Left ventricle myocardium superior (tissue), 1 donor: Measurements from ENCODE around the gene EIF3A. TPM values are rescaled to one million over a fixed set of nuclear protein-coding genes. Genes with fewer than 3 reads are reported as not detected.
"Not testable (repeated sequence)": the region's sequence is repeated elsewhere in the genome, so short reads cannot be mapped to it uniquely, and the experiment has no call there.

Experiments used
- ATAC-seq: fragments of 200-7000 bp; cut with Tn5 transposase; one replicate; pipeline ENCODE4 v1.9.1; 2020; ENCODE audit warnings: mild to moderate bottlenecking, moderate library complexity
- DNase-seq: peaks from one replicate; pipeline ENCODE4 v3.0.0-alpha.2; 2020
- intact Hi-C: fragments of 100-400 bp; cut with micrococcal nuclease; formaldehyde crosslinking; loops from one replicate; pipeline ENCODE4 v1.11.0; 2022
- total RNA-seq: library from RNA; stranded (reverse); fragmentation: NEBNext Ultra II Directional; extraction: Animal tissue kit (Norgen Biotek cat#: 25700); gene quantifications from one replicate; pipeline ENCODE4 v1.2.1, GENCODE V29; 2021
- donor health status: DM: no; HTN: yes; CAD: no; lungs with severe emphysema.

EIF3A gene
- total RNA-seq, 1 donor from 2014 or later, result 106 TPM

DNA sequence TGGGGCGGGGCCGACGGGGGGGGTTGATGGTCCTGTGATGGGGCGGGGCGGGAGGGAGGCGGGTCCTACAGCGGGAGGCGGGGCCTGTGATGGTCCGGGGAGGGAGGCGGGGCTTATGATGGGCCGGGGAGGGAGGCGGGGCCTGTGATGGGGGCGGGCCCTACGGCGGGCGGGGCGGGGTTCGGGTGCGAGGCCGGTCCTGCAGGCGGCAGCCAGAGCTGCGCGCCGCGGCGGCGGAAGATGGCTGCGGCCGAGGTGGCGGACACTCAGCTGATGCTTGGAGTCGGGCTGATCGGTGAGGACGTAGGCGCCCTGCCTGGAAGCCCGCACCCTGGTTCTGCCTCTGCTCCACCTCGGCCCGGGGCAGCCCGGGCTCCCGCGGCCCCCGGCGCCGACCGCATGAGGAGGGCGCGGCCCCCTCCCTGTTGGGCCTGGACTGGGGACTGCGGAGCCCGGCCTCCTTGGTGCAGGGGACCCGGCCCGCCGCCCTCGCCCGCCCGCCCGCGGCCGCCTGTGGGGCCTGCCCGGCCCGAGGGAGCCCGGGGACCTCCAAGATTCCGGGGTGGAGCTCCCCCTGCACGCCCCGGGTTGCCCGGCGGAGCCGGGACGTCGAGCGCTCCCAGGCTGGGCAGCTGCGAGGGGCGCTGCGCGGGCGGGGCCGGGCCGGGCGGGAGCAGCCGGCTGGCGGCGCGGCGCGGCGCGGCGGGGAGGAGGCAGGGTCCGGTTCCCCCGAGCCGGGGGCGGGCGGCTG is 23.5 kb upstream of the EIF3A start, which contains the start of gene DENND10:
Gene DENND10 (plus strand): TSS at position 211 of the 751 bp plus-strand sequence. CDS start 30 bp downstream, at position 241.
- DNase-seq, result peak; percentile 89
- ATAC-seq, result peak; percentile 97
- intact Hi-C loops, result no loop called here

- DNase-seq (no peak), ATAC-seq (no peak)
- intact Hi-C loops, result no loop called here
Measured at GRCh38 chr10:119103241-119103902, 22.8 kb upstream of the EIF3A start.

- intact Hi-C loops, result no loop called here
- ATAC-seq, result no peak
- no peak for DNase-seq
Measured at GRCh38 chr10:119101366-119102098, 20.9 kb upstream of the EIF3A start.

DNA sequence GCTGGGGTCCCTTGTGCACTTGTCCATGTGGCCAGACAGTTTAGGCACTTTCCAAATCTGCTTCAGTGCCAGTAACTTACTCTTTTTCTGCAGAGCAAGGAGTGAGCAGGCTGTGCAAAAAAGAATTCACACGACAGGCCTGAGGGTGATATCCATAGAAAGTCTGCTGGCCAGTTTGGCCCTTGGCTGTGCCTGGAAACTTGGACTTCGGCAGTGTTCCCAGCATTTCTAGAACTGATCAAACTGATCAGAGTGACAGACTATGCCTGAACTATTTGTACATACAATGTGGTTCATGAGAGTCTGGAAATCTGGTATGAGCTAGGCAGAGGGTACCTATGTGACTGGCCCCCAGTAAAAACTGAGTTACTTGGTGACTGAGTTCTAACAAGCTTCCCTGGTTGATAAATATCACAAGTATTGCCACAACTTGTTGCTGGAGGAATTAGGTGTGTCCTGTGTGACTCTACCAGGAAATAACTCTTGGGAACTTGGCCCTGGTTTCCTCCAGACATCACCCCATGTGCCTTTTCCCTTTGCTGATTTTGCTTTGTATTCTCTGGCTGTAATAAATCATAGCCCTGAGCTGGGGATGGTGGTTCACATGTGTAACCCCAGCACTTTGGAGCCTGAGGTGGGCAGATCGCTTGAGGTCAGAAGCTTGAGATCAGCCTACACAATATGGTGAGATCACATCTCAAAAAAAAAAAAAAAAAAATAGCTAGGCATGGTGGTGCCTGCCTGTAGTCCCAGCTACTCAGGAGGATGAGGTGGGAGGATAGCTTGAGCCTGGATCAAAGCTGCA is 20.0 kb upstream of the EIF3A start:
- ATAC-seq (no peak), DNase-seq (no peak)
- intact Hi-C loops, result no loop called here

DNA sequence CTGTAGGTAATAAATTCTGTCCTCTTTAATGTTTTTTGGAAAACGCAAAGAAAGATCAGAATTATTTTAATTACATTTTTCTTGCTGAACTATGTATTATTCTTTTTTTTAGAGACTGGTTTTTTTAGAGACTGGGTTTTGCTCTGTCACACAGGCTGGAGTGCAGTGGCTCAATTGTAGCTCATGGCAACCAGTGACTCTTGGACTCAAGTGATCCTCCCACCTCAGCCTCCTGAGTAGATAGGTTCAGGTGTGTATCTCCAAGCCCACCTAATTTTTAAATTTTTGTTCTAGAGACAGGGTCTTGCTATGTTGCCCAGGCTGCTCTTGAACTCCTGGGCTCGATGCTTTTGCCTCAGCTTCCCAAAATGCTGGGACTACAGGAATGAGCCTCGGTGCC is 18.0 kb upstream of the EIF3A start:
- no peak for DNase-seq
- ATAC-seq, result no peak
- intact Hi-C loops, result no loop called here

DNA sequence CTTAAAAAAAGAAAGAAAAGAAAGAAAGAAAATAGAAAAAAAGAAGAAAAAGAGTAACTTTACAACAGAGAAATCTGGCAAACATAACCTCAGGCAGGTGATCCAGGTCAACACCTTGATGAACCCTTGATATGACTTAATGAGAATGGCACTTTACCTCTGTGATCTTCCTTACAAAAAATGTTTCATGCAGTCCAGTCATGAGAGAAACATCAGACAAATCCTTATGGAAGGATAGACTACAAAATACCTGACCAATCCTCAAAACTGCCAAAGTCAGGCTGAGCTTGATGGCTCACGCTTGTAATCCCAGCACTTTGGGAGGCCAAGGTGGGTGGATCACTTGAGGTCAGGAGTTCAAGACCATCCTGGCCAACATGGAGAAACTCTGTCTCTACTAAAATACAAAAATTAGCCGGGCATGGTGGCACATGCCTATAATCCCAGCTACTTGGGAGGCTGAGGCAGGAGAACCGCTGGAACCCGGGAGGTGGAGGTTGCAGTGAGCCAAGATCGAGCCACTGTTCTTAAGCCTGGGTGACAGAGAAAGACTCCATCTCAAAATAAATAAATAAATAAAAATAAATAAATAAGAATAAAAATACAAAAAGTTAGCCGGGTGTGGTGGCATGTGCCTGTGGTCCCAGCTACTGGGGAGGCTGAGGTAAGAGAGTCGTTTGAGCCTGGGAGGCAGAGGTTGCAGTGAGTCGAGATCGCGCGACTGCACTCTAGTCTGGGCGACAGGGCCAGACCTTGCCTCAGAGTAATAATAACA is 16.2 kb upstream of the EIF3A start:
- ATAC-seq, intact Hi-C loops, DNase-seq: not testable (repeated sequence)

DNA sequence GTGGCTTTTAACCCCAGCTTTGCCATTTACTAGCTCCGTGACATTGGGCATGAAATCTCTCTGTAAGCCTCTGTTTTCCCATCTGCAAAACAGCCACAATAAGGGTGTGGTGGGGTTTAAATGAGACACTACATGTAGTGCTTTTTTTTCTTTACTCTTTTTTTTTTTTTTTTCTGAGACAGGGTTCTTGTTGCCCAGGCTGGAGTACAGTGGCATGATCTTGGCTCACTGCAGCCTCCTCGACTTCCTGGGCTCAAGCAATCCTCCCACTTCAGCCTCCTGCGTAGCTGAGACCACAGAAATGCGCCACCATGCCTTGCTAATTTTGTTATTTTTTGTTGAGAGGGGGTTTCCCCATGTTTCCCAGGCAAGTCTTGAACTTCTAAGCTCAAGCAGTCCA is 15.0 kb upstream of the EIF3A start:
- ATAC-seq, result no peak
- intact Hi-C loops, result no loop called here

DNA sequence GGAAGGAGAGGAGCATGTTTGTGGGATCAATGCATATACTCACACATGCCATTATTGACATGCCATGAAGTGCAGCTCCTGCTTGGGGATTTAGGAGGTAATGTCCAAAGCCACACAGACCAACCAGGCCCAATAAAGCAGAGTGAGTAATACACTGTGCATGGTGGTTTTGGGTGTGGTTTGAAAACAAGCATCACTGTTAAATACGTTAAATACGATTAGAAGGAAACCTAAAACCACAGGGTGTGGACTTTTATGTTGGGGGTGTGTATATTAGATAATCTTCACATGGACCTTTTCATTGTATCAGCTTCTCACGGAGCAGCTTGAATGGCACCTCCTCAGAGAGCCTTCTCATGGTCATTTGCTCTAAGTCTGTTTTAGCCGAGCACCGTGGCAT is 10.4 kb upstream of the EIF3A start:
- intact Hi-C loops, result no loop called here
- ATAC-seq, result no peak

More for the DNA sequence above, 15.0 kb upstream of the EIF3A start:
- no peak for DNase-seq

DNA sequence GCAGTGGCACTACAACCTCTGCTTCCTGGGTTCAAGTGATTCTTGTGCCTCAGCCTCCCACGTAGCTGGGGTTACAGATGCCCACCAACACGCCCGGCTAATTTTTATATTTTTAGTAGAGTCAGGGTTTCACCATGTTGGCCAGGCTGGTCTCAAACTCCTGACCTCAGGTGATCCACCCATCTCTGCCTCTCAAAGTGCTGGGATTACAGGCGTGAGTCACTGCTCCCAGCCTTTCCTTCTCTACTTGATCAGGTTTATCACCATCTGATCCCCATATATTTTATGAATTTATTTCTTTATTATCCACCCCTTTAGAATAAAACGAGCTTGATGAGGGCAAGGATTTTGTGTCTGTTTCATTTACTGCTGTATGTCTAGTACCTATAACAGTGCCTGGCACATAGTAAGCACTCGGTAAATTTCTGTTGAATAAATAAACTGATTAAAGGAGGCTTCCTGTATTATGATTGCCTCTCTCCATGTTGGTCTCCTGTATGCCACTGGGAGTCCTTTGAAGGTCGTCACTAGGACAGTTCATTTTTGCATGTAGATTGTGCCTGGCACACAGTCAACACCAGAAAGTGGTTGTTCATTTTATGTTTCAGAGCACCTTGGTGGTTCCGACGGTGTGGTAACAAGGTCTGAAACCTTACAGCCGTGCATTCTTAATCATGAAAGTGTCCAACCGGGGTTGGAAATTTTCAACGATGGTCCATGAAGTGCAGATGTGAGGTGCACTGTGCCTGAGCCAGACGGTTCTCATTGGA is 9.6 kb upstream of the EIF3A start:
- no peak for ATAC-seq
- intact Hi-C loops, result no loop called here
- no peak for DNase-seq

More for the DNA sequence above, 10.4 kb upstream of the EIF3A start:
- no peak for DNase-seq

DNA sequence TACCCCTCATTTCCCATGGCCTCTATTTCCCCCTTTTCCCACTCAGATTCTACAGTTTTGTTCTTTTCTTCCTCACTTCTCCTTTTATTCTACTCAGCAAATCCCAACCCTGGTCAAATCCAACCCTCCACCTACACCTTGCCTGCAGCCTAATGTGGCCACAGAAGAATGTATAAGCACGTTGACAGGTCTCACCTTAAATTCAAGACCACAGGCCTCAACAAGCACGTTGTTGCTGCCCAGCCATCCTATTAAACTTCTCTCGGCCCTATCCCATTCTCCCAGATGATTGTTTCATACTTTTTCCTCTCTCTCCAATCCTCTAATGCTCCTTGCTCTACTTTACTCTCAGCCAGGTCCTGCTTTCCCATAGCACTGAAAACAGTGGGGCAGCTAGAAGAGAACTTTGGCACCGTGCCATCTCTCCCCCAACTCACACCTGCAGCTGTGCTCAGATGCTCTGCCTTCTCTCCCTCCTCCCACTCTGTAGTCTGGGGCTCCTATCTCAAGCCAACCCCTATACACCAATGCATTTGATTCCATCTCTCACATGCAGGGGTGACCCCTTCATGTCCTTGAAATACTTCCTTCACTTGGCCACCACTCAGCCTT is 6.8 kb upstream of the EIF3A start:
- intact Hi-C loops, result no loop called here
- ATAC-seq, result no peak
- no peak for DNase-seq

DNA sequence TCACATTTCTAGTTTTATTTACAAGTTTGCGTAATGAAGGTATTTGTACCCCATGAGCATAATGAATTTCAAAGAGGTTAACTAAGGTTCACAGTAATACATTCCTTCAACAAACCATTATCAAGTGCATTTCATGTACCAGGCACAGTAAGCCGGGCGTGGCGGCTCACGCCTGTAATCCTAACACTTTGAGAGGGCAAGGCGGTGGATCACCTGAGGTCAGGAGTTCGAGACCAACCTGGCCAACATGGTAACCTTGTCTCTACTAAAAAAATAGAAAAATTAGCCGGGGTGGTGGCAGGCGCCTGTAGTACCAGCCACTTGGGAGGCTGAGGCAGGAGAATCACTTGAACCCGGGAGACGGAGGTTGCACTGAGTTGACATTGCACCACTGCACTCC is 4.3 kb upstream of the EIF3A start:
- intact Hi-C loops, result no loop called here
- DNase-seq (no peak), ATAC-seq (no peak)

DNA sequence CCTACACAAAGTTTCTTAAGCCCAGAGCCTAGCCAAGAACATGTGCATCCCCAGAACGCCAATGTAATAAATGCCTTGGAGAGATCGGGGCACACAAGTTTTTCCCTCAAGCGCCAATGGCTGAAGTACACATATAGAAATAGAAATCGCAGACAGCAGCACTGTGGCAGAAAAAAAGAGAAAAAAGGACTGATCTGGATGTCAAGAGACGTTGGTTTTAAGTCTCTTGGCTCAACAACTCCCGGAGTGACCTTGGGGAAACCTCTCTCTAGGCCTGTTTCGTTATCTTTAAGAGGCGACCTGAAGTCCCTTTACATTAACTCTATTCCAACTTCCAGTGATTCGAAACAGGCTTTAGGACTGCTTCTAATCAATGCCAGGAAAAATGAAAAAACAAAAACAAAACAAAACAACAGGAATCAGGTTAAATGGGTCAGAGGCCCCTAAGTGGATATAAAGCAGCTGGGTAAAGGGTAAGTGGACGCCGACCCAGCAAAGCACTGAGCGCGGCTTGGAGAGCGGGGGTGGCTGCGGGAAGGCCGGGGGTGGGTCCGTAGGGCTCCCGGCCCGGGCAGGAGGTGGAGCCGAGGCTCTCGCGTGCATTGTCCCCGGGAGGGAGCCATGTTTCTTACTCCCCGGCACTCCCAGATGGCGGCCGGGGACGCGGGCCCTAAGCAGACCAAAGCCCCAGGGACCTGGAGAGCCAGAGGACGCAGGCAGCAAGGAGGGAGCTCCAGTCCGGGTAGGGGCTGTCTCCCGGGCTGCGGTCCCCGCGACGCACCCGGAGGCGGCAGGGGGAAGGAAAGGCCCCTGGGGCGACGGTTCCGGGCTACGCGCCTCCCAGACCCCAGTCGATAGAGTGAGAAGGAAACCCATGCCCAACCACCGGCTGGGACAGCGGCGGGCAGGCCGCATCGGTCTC is 757 bp downstream of the EIF3A start:
- intact Hi-C loops, result loop anchor here (10.0 kb wide), 1 partner anchor 85 kb away; the partner anchor contains the start of gene SFXN4
- peak; percentile 85 for DNase-seq
- ATAC-seq, result peak; percentile 89

GRCh38 chr10:119078422-119079179 is 2.0 kb downstream of the EIF3A start:
- ATAC-seq, result no peak
- intact Hi-C loops, result loop anchor here (10.0 kb wide), 1 partner anchor 86 kb away; the partner anchor contains the start of gene SFXN4
- DNase-seq, result no peak

DNA sequence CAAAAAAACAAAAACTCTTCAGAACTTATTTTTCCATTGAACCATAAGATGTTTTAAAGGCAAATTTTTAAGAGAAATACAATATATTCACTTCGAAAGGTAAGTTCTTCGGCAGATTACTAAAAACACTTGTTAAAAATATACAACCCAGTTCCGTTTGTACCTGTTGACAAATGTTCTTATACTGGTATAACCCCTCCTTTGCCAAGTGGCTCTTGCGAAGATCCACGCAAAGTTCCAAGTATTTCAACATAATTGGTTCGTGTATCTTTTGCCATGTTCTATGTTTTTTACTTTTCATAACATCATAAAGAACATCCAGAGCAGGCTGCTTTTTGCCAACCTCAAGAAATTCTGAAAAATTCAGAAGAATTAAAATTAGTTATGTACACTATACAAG is 7.0 kb downstream of the EIF3A start:
- intact Hi-C loops, result loop anchor here (10.0 kb wide), 1 partner anchor 91 kb away; the partner anchor contains the start of gene SFXN4
- no peak for ATAC-seq

DNA sequence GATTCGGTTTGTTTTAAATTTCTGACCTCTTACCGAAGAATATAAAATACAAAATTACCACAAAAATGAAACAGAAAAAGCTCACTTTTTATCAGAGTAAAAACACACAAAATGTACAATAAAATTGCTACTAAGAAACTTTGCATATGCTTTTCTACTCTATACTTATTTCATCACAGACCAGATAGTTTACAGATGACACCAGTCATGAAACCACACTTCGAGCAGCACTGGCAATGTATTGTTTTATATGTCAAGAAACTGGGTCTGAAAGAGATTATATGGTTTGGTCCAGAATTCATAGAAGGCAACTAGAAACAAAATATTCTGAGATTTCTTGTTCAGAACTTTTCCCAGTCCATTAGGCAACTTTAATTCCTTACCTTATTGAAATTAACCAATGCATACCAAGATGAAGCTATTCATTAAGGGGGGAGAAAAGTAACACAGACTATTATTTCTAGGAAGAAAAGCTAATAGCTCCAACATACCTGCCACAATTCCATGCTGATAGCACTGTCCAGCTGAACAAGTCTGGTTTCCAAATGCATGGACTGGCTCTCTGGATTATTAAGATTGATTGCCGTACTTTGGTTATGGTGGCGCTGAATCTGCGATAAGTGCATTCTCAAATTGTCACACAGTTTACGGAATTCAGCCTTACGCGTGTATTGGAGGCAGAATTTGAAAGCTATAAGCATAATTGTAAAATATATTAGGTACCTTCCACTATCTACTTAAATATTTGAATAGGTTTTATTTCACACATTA is 10.0 kb downstream of the EIF3A start:
- intact Hi-C loops, result loop anchor here (10.0 kb wide), 1 partner anchor 94 kb away; the partner anchor contains the start of gene SFXN4
- DNase-seq, result no peak

More for the DNA sequence above, 7.0 kb downstream of the EIF3A start:
- no peak for DNase-seq

More for the DNA sequence above, 10.0 kb downstream of the EIF3A start:
- ATAC-seq, result no peak
